Loucy (cell line): Measurements from ENCODE around the gene RRH.

ENCODE experiments used
- H2AFZ ChIP-seq: fragments of 200-600 bp; sonication (generic); 2 replicates; pipeline ENCODE4 v1.6.0; 2016; ENCODE audit warnings: antibody characterized with exemption, mild to moderate bottlenecking, low read length, moderate library complexity
- H3F3A ChIP-seq: fragments of 200-600 bp; 2 replicates; pipeline ENCODE4 v1.6.0; 2016; ENCODE audit warnings: antibody characterized with exemption, low read depth, mild to moderate bottlenecking
- H3K27me3 ChIP-seq: fragments of 200-600 bp; sonication (generic); 2 replicates; pipeline ENCODE4 v1.6.1; 2014; ENCODE audit warnings: low read length, mild to moderate bottlenecking; ENCODE audit not compliant: insufficient read depth, poor library complexity, severe bottlenecking
- H3K36me3 ChIP-seq: fragments of 200-600 bp; sonication (generic); 2 replicates; pipeline ENCODE4 v1.6.1; 2016; ENCODE audit warnings: low read length; ENCODE audit not compliant: insufficient read depth
- H3K4me1 ChIP-seq: fragments of 200-600 bp; sonication (generic); 2 replicates; pipeline ENCODE4 v1.5.1; 2014; ENCODE audit warnings: low read length, mild to moderate bottlenecking; ENCODE audit not compliant: insufficient read depth, poor library complexity, severe bottlenecking
- H3K4me2 ChIP-seq: fragments of 200-600 bp; sonication (generic); 2 replicates; pipeline ENCODE4 v1.6.0; 2014; ENCODE audit warnings: antibody characterized with exemption, low read length, low read depth, mild to moderate bottlenecking; ENCODE audit not compliant: poor library complexity, severe bottlenecking
- H3K4me3 ChIP-seq: fragments of 200-600 bp; sonication (generic); 2 replicates; pipeline ENCODE4 v1.5.1; 2014; ENCODE audit warnings: low read length, mild to moderate bottlenecking, mixed read lengths; ENCODE audit not compliant: poor library complexity, severe bottlenecking
- H3K79me2 ChIP-seq: fragments of 200-600 bp; sonication (generic); 2 replicates; pipeline ENCODE4 v1.6.1; 2014; ENCODE audit warnings: low read length; ENCODE audit not compliant: insufficient read depth
- H3K9ac ChIP-seq: fragments of 200-600 bp; sonication (generic); 2 replicates; pipeline ENCODE4 v1.6.0; 2014; ENCODE audit warnings: mild to moderate bottlenecking, low read depth, low read length, moderate library complexity; ENCODE audit not compliant: poor library complexity, severe bottlenecking
- H3K9me2 ChIP-seq: fragments of 200-600 bp; sonication (generic); replicated peaks from 2 replicates; pipeline ENCODE4 v1.6.1; 2016; ENCODE audit warnings: low read depth, low read length, mixed read lengths
- H3K9me3 ChIP-seq: fragments of 200-600 bp; sonication (generic); 2 replicates; pipeline ENCODE4 v1.6.1; 2014; ENCODE audit warnings: mild to moderate bottlenecking, antibody characterized with exemption, low read length, low read depth; ENCODE audit not compliant: insufficient read depth
- H4K20me1 ChIP-seq: fragments of 200-600 bp; sonication (generic); 2 replicates; pipeline ENCODE4 v1.6.0; 2014; ENCODE audit warnings: antibody characterized with exemption, low read length, mild to moderate bottlenecking; ENCODE audit not compliant: insufficient read depth, poor library complexity, severe bottlenecking
- EZH2phosphoT487 ChIP-seq: fragments of 200-600 bp; IDR thresholded peaks from 2 replicates; pipeline ENCODE4 v1.6.1; 2018; ENCODE audit warnings: antibody characterized with exemption, mild to moderate bottlenecking, moderate library complexity, borderline replicate concordance
- TF ChIP-seq, protein P1 (sequence below): fragments of 200-600 bp; sonication (generic); conservative IDR thresholded peaks from 2 replicates; pipeline ENCODE4 v1.5.1; 2014; ENCODE audit warnings: mild to moderate bottlenecking, antibody characterized with exemption, low read length

Gene RRH

DNA sequence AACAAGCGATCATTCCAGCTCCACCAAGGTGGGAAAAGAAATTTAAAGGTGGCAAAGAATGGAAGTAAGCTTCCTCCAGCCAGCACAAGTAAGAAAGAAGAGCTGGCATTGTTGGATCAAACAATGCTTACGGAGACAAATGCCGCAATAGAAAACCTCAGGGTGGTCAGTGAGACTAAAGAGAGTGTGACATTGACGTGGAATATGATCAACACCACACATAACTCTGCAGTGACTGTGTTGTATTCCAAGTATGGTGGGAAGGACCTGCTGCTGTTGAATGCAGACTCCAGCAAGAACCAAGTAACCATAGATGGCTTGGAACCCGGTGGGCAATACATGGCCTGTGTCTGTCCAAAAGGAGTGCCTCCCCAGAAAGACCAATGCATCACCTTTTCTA is 42.3 kb downstream of the RRH start:
- Histone ChIP-seq H3K36me3 (no peaks in the 10 kb centered on the region), H4K20me1 (no peaks in the 10 kb centered on the region), H3F3A (no peaks in the 10 kb centered on the region), H3K4me3 (no peak overlapping the region), H3K9me3 (no peaks in the 10 kb centered on the region), H2AFZ (no peak overlapping the region), H3K4me2 (no peak overlapping the region), H3K79me2 (no peaks in the 10 kb centered on the region), H3K4me1 (no peaks in the 10 kb centered on the region), H3K9ac (no peak overlapping the region), H3K27me3 (no peaks in the 10 kb centered on the region), H3K9me2 (no peaks in the 10 kb centered on the region)
- TF ChIP-seq, protein P1, sequence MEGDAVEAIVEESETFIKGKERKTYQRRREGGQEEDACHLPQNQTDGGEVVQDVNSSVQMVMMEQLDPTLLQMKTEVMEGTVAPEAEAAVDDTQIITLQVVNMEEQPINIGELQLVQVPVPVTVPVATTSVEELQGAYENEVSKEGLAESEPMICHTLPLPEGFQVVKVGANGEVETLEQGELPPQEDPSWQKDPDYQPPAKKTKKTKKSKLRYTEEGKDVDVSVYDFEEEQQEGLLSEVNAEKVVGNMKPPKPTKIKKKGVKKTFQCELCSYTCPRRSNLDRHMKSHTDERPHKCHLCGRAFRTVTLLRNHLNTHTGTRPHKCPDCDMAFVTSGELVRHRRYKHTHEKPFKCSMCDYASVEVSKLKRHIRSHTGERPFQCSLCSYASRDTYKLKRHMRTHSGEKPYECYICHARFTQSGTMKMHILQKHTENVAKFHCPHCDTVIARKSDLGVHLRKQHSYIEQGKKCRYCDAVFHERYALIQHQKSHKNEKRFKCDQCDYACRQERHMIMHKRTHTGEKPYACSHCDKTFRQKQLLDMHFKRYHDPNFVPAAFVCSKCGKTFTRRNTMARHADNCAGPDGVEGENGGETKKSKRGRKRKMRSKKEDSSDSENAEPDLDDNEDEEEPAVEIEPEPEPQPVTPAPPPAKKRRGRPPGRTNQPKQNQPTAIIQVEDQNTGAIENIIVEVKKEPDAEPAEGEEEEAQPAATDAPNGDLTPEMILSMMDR, result no peak
- no peak for TF ChIP-seq EZH2phosphoT487

DNA sequence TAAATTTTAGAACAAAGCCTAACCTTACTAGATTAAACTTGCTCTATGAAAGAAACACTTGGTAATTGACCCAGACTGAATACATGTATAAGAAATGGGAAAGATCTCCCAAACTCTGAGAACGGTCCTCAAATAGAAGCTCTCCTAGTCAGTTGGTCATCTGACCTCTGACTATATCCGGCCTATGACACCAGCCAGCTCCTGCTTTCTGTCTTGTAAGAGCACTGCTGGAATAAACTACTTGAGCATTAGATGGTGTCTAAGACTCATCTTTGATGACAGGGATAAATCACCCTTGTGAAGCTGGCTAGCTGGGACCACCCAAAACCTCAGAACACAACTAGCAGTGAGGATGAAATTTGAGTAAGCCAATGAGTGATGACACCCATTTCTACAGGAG is 44.3 kb downstream of the RRH start:
- Histone ChIP-seq H3K36me3 (no peaks in the 10 kb centered on the region), H3K4me2 (no peak overlapping the region), H3F3A (no peaks in the 10 kb centered on the region), H3K79me2 (no peaks in the 10 kb centered on the region), H2AFZ (no peak overlapping the region), H3K27me3 (no peaks in the 10 kb centered on the region), H4K20me1 (no peaks in the 10 kb centered on the region), H3K4me3 (no peak overlapping the region), H3K4me1 (no peaks in the 10 kb centered on the region), H3K9ac (no peak overlapping the region), H3K9me2 (no peaks in the 10 kb centered on the region), H3K9me3 (no peaks in the 10 kb centered on the region)
- TF ChIP-seq EZH2phosphoT487, result no peak
- TF ChIP-seq, protein P1, result no peak

DNA sequence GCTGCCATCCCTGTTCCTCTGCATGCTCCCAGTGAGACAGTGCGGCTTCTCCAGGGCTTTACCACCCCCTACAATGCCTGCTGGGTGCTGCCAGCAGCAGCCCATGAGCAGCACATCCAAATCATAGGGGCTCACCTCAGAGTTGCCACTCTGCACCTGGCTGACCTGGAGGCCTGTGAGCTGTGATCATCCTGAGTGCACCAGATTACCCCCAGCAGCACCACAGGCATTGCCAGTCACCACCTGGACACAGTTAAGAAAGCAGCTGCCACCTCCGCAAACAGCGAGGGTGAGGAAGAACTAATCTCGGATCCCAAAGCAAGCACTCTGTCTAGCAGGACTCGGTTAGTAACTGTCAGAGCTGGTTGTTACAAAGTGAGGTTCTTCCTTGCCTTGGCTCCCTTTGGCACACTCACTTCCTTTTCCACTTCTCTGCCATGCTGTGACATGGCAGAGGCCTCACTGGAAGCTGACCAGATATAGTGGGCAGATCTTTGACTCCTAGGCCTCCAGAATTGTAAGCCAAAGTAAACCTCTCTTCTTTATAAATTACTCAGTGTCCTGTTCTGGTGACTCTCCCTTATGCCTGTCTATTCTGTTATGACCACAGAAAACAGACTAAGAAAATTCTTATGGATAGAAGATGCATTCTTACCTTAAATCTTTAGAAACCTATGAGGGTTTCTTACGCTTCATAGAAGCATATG is 45.3 kb downstream of the RRH start:
- TF ChIP-seq, protein P1, result no peak
- no peak for TF ChIP-seq EZH2phosphoT487

More for the DNA sequence above, 45.3 kb downstream of the RRH start:
- no peaks in the 10 kb centered on the region for H3K36me3 ChIP-seq
- H3K4me1 ChIP-seq, result no peaks in the 10 kb centered on the region
- no peak overlapping the region for H3K4me3 ChIP-seq
- H4K20me1 ChIP-seq, result no peaks in the 10 kb centered on the region
- no peak overlapping the region for H3K9ac ChIP-seq
- no peak overlapping the region for H2AFZ ChIP-seq
- H3K9me3 ChIP-seq, result no peaks in the 10 kb centered on the region
- no peaks in the 10 kb centered on the region for H3K79me2 ChIP-seq
- H3K9me2 ChIP-seq, result no peaks in the 10 kb centered on the region
- H3K4me2 ChIP-seq, result no peak overlapping the region
- H3F3A ChIP-seq, result no peaks in the 10 kb centered on the region
- H3K27me3 ChIP-seq, result no peaks in the 10 kb centered on the region
